Suprapubic skin (tissue), 4 donors: ENCODE data around the gene PLB1. TPM values are rescaled to one million over a fixed set of nuclear protein-coding genes. Genes with fewer than 3 reads are reported as not detected.

Experiments
- DNase-seq, 2 donors: peaks; one replicate each; pipeline ENCODE4 v3.0.0-alpha.2; 2019; ENCODE audit warnings: low spot score in 2 of 2
- H3K27ac ChIP-seq: fragments of 200-600 bp; sonication (generic); one replicate; pipeline ENCODE4 v1.5.1; 2019
- H3K27me3 ChIP-seq: fragments of 200-600 bp; sonication (generic); one replicate; pipeline ENCODE4 v1.5.1; 2019
- H3K36me3 ChIP-seq: fragments of 200-600 bp; sonication (generic); one replicate; pipeline ENCODE4 v1.5.1; 2019
- H3K4me1 ChIP-seq: fragments of 200-600 bp; sonication (generic); one replicate; pipeline ENCODE4 v1.5.1; 2019
- H3K4me3 ChIP-seq: fragments of 200-600 bp; sonication (generic); one replicate; pipeline ENCODE4 v1.5.1; 2019; ENCODE audit warnings: mild to moderate bottlenecking
- H3K9me3 ChIP-seq: fragments of 200-600 bp; sonication (generic); one replicate; pipeline ENCODE4 v1.5.1; 2019
- EP300 ChIP-seq: sonication (generic); formaldehyde crosslinking; IDR thresholded peaks from one replicate; pipeline ENCODE4 v1.6.1; 2017; ENCODE audit warnings: antibody characterized with exemption
- POLR2A ChIP-seq, 2 donors: fragments of 450-650 bp; IDR thresholded peaks; one replicate each; pipeline ENCODE4 v1.6.1; 2017; ENCODE audit warnings: antibody characterized with exemption in 2 of 2, mild to moderate bottlenecking in 2 of 2, moderate library complexity in 2 of 2
- POLR2AphosphoS5 ChIP-seq, 3 donors: sonication (generic); formaldehyde crosslinking; IDR thresholded peaks; one replicate each; pipeline ENCODE4 v1.6.1; 2017; ENCODE audit warnings: antibody characterized with exemption in 3 of 3
- WGBS: methylation state at CpG from one replicate; pipeline ENCODE4 v1.1.5; 2018; 5-methylcytosine and 5-hydroxymethylcytosine counted together
- total RNA-seq, 4 donors: library from RNA; depleted of rRNA; stranded (reverse); fragments of >200 nt; gene quantifications; one replicate each; pipeline ENCODE4 v1.1.0, GENCODE V29; 2016
- TF ChIP-seq, protein P1 (sequence below), 2 donors: fragments of 200-600 bp in 1 of 2; fragments of 450-650 bp in 1 of 2; sonication (generic) in 1 of 2; IDR thresholded peaks; one replicate each; pipeline ENCODE4 v1.5.1; 2016 to 2019; ENCODE audit warnings: antibody characterized with exemption in 2 of 2, mild to moderate bottlenecking in 1 of 2, moderate library complexity in 1 of 2

The PLB1 gene
- total RNA-seq, 4 donors from 2014 or later = 3.9 to 21.6 (median 9.1) TPM

DNA sequence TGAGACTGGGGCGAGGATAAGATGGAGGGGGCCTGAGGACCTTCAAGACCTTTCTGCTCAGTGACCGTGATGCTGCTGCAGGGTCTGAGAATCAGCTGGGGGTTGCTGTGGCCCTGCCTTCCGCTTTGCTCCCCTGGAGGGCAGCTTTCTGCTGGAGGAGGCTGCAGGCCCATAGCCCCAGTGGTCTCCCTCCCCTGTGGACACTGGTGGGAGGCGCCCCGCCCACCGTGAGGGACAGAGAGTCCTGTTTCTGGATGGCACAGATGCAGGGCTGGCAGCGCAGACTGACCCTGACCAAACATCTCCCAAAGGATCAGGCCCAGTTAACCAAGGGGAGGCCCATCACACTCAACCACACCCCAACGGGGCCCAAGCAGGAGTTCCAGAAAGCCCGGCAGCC, 42.8 kb downstream of the PLB1 start:
- Histone ChIP-seq H3K9me3 (no peaks in the 10 kb centered on the region), H3K27me3 (no peaks in the 10 kb centered on the region), H3K36me3 (no peaks in the 10 kb centered on the region), H3K4me1 (peaks cover 3% of the 10 kb centered on the region), H3K27ac (no peak overlapping the region), H3K4me3 (no peak overlapping the region)
- TF ChIP-seq POLR2A (IDR thresholded peaks at IDR 0.05) (no peak), EP300 (no peak), POLR2AphosphoS5 (IDR thresholded peaks at IDR 0.05) (no peak)
- TF ChIP-seq, protein P1, sequence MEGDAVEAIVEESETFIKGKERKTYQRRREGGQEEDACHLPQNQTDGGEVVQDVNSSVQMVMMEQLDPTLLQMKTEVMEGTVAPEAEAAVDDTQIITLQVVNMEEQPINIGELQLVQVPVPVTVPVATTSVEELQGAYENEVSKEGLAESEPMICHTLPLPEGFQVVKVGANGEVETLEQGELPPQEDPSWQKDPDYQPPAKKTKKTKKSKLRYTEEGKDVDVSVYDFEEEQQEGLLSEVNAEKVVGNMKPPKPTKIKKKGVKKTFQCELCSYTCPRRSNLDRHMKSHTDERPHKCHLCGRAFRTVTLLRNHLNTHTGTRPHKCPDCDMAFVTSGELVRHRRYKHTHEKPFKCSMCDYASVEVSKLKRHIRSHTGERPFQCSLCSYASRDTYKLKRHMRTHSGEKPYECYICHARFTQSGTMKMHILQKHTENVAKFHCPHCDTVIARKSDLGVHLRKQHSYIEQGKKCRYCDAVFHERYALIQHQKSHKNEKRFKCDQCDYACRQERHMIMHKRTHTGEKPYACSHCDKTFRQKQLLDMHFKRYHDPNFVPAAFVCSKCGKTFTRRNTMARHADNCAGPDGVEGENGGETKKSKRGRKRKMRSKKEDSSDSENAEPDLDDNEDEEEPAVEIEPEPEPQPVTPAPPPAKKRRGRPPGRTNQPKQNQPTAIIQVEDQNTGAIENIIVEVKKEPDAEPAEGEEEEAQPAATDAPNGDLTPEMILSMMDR (IDR thresholded peaks at IDR 0.05) = no peak
- WGBS = 48% methylated on average over 2 of the region's 9 CpGs
- no peak for DNase-seq

DNA sequence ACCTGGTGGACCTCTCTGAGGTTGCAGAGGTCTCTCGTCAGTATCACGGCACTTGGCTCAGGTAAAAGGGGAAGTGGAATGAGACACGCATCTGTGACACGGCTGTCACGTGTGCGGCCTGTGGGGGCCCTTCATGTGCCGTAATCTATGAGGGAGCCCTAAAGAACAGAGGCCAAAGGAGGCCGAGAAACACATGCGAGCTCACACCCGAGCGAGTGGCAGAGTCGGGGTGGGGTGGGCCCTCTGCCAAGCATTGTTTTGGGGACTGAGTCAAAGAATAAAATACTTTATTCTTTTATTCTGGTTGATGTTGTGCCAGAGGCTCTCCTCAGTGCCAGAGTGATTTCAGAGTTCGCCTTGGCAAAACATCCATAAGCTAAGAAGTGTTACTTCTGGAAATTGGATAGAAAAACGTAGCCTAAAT, 43.3 kb downstream of the PLB1 start:
- 75% methylated on average over 14 of the region's 14 CpGs for WGBS

DNA sequence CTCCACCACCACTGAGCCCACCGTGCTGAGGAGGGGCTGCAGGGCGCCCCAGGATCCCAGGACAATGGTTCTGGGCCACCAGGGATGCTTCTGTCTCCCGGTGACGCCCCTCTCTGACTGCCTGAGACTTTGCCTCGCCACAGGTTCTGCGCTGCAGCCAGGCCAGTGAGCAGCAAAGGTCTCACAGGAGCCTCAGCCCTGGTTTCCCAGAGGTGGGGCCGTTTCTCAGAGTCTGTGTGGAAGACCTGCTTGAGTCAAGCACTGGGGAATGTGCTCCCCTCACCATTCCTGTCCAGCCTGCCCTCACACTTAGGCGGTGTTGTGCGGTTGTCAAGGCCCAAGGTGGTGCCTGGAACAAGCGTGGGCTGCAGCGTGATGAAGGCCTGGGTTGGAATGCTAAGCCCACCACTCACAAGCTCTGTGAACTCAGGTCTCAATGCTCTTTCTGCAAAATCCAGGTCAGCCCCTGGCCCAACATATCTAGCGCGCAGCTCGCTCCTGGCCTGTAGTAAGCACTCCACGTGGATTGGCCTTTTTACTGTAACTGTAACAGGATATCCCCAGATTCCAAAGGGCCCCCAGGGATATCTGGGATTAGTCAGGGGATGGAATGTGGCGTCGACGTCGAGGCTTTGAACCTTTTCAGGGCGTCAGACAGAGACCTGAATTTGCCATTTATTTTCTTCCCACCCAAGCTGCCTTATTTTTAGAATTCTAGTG, 47.6 kb downstream of the PLB1 start:
- Histone ChIP-seq H3K27ac (no peak overlapping the region), H3K27me3 (no peaks in the 10 kb centered on the region), H3K4me3 (no peak overlapping the region), H3K4me1 (peaks cover 44% of the 10 kb centered on the region), H3K9me3 (no peaks in the 10 kb centered on the region), H3K36me3 (no peaks in the 10 kb centered on the region)
- TF ChIP-seq POLR2AphosphoS5 (IDR thresholded peaks at IDR 0.05) (no peak), EP300 (no peak), POLR2A (IDR thresholded peaks at IDR 0.05) (no peak)
- TF ChIP-seq, protein P1 (IDR thresholded peaks at IDR 0.05) = no peak
- 79% methylated on average over 14 of the region's 20 CpGs for WGBS
- no peak for DNase-seq

More for the DNA sequence above, 43.3 kb downstream of the PLB1 start:
- no peaks in the 10 kb centered on the region for H3K27me3 ChIP-seq
- H3K4me1 ChIP-seq = peaks cover 6% of the 10 kb centered on the region
- no peaks in the 10 kb centered on the region for H3K9me3 ChIP-seq
- H3K36me3 ChIP-seq = no peaks in the 10 kb centered on the region
- H3K4me3 ChIP-seq = no peak overlapping the region
- no peak for DNase-seq
- TF ChIP-seq POLR2A (IDR thresholded peaks at IDR 0.05) (no peak), POLR2AphosphoS5 (IDR thresholded peaks at IDR 0.05) (no peak), EP300 (no peak)
- TF ChIP-seq, protein P1 (IDR thresholded peaks at IDR 0.05) = no peak
- no peak overlapping the region for H3K27ac ChIP-seq

DNA sequence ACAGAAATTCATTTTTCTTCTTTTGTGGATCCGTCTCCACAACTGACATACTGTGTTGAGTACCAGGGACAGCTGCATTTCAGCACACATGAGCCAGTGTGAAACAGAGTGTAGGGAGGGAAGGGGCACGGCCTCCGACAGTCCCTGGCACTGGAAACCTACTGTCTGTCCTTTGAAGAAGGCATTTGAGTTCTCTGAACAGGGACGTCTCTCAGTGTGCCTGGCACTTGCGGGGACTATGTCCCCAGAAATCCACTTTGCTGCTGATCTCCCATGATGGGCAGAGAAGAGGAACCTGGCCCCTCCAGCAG, 48.1 kb downstream of the PLB1 start:
- Histone ChIP-seq H3K36me3 (no peaks in the 10 kb centered on the region), H3K27ac (no peak overlapping the region), H3K4me1 (peaks cover 46% of the 10 kb centered on the region), H3K27me3 (no peaks in the 10 kb centered on the region), H3K9me3 (no peaks in the 10 kb centered on the region), H3K4me3 (no peak overlapping the region)
- WGBS = 78% methylated on average over 5 of the region's 5 CpGs
- DNase-seq = no peak
- no peak for TF ChIP-seq EP300
- TF ChIP-seq, protein P1 (IDR thresholded peaks at IDR 0.05) = no peak
- no peak for TF ChIP-seq POLR2AphosphoS5 (IDR thresholded peaks at IDR 0.05)
- no peak for TF ChIP-seq POLR2A (IDR thresholded peaks at IDR 0.05)

DNA sequence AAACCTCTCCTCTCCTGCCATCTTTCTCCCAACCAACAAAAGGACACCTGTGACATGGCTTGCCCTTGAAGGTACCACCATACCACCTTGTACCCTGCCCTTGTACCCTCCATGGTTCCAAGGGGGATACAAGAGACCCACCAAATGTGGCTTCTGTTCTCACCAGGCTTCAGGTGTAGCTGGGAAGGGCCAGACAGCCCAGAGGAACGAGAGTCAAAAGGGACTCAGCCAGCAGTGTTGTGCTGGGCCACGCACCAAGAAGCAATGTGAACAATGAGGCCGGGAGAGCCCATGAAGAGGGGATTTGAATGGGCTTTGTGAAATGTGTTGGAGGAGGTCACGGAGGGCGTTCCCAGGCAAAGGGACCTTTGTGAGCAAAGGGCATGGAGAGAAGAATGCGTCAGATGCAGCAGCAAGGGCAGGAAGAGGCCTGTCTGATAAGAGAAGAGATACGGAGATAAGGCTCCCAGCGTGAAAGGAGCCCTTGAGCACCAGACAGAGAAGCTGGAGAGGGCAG, 48.6 kb downstream of the PLB1 start:
- Histone ChIP-seq H3K27me3 (no peaks in the 10 kb centered on the region), H3K27ac (no peak overlapping the region), H3K9me3 (no peaks in the 10 kb centered on the region), H3K4me1 (peaks cover 46% of the 10 kb centered on the region), H3K4me3 (no peak overlapping the region), H3K36me3 (no peaks in the 10 kb centered on the region)
- no peak for DNase-seq
- TF ChIP-seq EP300 (no peak), POLR2AphosphoS5 (IDR thresholded peaks at IDR 0.05) (no peak)
- WGBS = 48% methylated on average over 8 of the region's 8 CpGs
